HepG2 (cell line): ENCODE results near the gene CBFA2T2. TPM values are rescaled to one million over a fixed set of nuclear protein-coding genes. Genes with fewer than 3 reads are reported as not detected.

Experiments used
- JUND ChIP-seq: sonication (generic); formaldehyde crosslinking; IDR thresholded peaks from 2 replicates; pipeline ENCODE4 v1.8.0; 2022; ENCODE audit warnings: mild to moderate bottlenecking, missing genetic modification reagents
- MATR3 ChIP-seq: sonication (generic); formaldehyde crosslinking; IDR thresholded peaks from 2 replicates; pipeline ENCODE4 v1.4.0; 2020; ENCODE audit warnings: missing genetic modification reagents
- NFE2 ChIP-seq: sonication (generic); formaldehyde crosslinking; IDR thresholded peaks from 2 replicates; pipeline ENCODE4 v1.4.0; 2020; ENCODE audit warnings: missing genetic modification reagents
- RFX1 ChIP-seq: fragments of 450-650 bp; IDR thresholded peaks from 2 replicates; pipeline ENCODE4 v1.6.1; 2017
- SMC3 ChIP-seq: IDR thresholded peaks from 2 replicates; pipeline ENCODE4 v1.6.1; 2011; ENCODE audit warnings: low read length, improper control_type of control experiment
- TOPORS ChIP-seq: sonication (generic); formaldehyde crosslinking; IDR thresholded peaks from 2 replicates; pipeline ENCODE4 v1.8.0; 2023; ENCODE audit warnings: mild to moderate bottlenecking, missing genetic modification reagents
- ZFX ChIP-seq: sonication (generic); formaldehyde crosslinking; IDR thresholded peaks from 2 replicates; pipeline ENCODE4 v1.4.0; 2020; ENCODE audit warnings: mild to moderate bottlenecking, low read depth, missing genetic modification reagents, moderate library complexity
- ZNF484 ChIP-seq: sonication (generic); formaldehyde crosslinking; IDR thresholded peaks from 2 replicates; pipeline ENCODE4 v1.5.1; 2020; ENCODE audit warnings: mild to moderate bottlenecking, low read depth, missing genetic modification reagents, borderline replicate concordance
- polyA plus RNA-seq, 8 experiments: library from polyadenylated mRNA; depleted of rRNA in 3 of 8; stranded (reverse) in 7 of 8; unstranded in 1 of 8; fragments of >200 nt; fragmentation: Illumina TruSeq in 4 of 8; extraction: Trizol in 4 of 8; gene quantifications; 2 replicates each; pipeline versions ENCODE4 v1.2.1 to v1.2.3, GENCODE V29; 2011 to 2016; ENCODE audit warnings: low read depth in 4 of 8, missing spikeins in 1 of 8, mixed read lengths in 1 of 8; ENCODE audit not compliant: insufficient read depth in 1 of 8
- total RNA-seq, 5 experiments: library from RNA; depleted of rRNA; stranded (reverse); fragments of >200 nt; fragmentation: Illumina TruSeq; extraction: Trizol; gene quantifications; 2 replicates each; pipeline ENCODE4 v1.2.3, GENCODE V29; 2016; ENCODE audit warnings: low read depth in 1 of 5
- TF ChIP-seq, protein P1 (sequence below): sonication (generic); formaldehyde crosslinking; IDR thresholded peaks from 2 replicates; pipeline ENCODE4 v1.4.0; 2020; ENCODE audit warnings: mild to moderate bottlenecking, missing genetic modification reagents, borderline replicate concordance
- TF ChIP-seq, protein P2 (sequence below): sonication (generic); formaldehyde crosslinking; IDR thresholded peaks from 2 replicates; pipeline ENCODE4 v1.8.1; 2023; ENCODE audit warnings: mild to moderate bottlenecking, missing genetic modification reagents
- TF ChIP-seq, protein P3 (sequence below): IDR thresholded peaks from 2 replicates; pipeline ENCODE4 v1.6.1; 2012; ENCODE audit warnings: low read depth, low read length, improper control_type of control experiment
- TF ChIP-seq, protein P4 (sequence below): sonication (generic); formaldehyde crosslinking; IDR thresholded peaks from 2 replicates; pipeline ENCODE4 v1.5.1; 2020; ENCODE audit warnings: missing genetic modification reagents, mild to moderate bottlenecking, borderline replicate concordance
- TF ChIP-seq, protein P5 (sequence below): sonication (generic); formaldehyde crosslinking; IDR thresholded peaks from 2 replicates; pipeline ENCODE4 v1.4.0; 2020; ENCODE audit warnings: missing genetic modification reagents
- TF ChIP-seq, protein P6 (sequence below): sonication (generic); formaldehyde crosslinking; IDR thresholded peaks from 2 replicates; pipeline ENCODE4 v1.5.0; 2020; ENCODE audit warnings: missing genetic modification reagents, mild to moderate bottlenecking, borderline replicate concordance

The CBFA2T2 gene
- total and polyA plus RNA-seq, 2 of the 13 experiments (the other 11 are each of a cell fraction or from before 2014, with no cell fraction given): 6.3 to 21.2 TPM

DNA sequence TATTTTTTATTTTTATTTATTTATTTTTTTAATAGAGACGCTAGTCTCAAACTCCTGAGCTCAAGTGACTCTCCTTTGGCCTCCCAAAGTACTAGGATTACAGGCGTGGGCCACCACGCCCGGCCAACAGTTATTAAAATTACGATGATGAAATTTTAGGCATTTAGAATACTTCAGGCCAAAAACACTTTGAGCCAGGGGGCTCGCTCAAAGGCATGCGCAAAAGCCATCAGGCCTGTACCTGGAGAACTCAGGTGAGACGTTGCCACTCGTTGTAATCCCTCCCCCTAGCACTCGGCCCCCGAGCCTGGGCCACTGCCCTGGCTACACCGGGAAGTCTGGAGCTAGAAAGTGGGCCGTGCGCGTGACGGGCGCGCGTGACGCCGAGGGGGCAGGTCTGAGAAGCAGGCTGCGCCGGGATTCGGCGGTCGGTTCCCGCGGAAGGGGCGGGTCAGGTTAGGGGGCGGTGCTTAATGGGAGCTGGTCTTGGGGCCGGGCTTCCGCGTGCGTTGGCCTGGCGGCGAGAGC lies 337 bp upstream of the CBFA2T2 start (continued):
- TF ChIP-seq, protein P1, sequence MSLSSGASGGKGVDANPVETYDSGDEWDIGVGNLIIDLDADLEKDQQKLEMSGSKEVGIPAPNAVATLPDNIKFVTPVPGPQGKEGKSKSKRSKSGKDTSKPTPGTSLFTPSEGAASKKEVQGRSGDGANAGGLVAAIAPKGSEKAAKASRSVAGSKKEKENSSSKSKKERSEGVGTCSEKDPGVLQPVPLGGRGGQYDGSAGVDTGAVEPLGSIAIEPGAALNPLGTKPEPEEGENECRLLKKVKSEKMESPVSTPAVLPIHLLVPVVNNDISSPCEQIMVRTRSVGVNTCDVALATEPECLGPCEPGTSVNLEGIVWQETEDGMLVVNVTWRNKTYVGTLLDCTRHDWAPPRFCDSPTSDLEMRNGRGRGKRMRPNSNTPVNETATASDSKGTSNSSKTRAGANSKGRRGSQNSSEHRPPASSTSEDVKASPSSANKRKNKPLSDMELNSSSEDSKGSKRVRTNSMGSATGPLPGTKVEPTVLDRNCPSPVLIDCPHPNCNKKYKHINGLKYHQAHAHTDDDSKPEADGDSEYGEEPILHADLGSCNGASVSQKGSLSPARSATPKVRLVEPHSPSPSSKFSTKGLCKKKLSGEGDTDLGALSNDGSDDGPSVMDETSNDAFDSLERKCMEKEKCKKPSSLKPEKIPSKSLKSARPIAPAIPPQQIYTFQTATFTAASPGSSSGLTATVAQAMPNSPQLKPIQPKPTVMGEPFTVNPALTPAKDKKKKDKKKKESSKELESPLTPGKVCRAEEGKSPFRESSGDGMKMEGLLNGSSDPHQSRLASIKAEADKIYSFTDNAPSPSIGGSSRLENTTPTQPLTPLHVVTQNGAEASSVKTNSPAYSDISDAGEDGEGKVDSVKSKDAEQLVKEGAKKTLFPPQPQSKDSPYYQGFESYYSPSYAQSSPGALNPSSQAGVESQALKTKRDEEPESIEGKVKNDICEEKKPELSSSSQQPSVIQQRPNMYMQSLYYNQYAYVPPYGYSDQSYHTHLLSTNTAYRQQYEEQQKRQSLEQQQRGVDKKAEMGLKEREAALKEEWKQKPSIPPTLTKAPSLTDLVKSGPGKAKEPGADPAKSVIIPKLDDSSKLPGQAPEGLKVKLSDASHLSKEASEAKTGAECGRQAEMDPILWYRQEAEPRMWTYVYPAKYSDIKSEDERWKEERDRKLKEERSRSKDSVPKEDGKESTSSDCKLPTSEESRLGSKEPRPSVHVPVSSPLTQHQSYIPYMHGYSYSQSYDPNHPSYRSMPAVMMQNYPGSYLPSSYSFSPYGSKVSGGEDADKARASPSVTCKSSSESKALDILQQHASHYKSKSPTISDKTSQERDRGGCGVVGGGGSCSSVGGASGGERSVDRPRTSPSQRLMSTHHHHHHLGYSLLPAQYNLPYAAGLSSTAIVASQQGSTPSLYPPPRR (CRISPR knock-in tag): peak; percentile 68
- TF ChIP-seq, protein P2, sequence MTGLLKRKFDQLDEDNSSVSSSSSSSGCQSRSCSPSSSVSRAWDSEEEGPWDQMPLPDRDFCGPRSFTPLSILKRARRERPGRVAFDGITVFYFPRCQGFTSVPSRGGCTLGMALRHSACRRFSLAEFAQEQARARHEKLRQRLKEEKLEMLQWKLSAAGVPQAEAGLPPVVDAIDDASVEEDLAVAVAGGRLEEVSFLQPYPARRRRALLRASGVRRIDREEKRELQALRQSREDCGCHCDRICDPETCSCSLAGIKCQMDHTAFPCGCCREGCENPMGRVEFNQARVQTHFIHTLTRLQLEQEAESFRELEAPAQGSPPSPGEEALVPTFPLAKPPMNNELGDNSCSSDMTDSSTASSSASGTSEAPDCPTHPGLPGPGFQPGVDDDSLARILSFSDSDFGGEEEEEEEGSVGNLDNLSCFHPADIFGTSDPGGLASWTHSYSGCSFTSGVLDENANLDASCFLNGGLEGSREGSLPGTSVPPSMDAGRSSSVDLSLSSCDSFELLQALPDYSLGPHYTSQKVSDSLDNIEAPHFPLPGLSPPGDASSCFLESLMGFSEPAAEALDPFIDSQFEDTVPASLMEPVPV (CRISPR knock-in tag): peak; percentile 50; the same call in 1 of the 2 replicates
- TF ChIP-seq, protein P3, sequence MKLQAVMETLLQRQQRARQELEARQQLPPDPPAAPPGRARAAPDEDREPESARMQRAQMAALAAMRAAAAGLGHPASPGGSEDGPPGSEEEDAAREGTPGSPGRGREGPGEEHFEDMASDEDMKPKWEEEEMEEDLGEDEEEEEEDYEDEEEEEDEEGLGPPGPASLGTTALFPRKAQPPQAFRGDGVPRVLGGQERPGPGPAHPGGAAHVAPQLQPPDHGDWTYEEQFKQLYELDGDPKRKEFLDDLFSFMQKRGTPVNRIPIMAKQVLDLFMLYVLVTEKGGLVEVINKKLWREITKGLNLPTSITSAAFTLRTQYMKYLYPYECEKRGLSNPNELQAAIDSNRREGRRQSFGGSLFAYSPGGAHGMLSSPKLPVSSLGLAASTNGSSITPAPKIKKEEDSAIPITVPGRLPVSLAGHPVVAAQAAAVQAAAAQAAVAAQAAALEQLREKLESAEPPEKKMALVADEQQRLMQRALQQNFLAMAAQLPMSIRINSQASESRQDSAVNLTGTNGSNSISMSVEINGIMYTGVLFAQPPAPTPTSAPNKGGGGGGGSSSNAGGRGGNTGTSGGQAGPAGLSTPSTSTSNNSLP: 0 out of 2 replicates have a peak, but pooled peaks have one; percentile 21
- no peak for TF ChIP-seq ZNF484 (CRISPR knock-in tag)
- no peak for TF ChIP-seq MATR3 (CRISPR knock-in tag)
- TF ChIP-seq TOPORS (CRISPR knock-in tag): no peak
- TF ChIP-seq ZFX: peak; percentile 96
- no peak for TF ChIP-seq NFE2 (CRISPR knock-in tag)
- TF ChIP-seq, protein P4, sequence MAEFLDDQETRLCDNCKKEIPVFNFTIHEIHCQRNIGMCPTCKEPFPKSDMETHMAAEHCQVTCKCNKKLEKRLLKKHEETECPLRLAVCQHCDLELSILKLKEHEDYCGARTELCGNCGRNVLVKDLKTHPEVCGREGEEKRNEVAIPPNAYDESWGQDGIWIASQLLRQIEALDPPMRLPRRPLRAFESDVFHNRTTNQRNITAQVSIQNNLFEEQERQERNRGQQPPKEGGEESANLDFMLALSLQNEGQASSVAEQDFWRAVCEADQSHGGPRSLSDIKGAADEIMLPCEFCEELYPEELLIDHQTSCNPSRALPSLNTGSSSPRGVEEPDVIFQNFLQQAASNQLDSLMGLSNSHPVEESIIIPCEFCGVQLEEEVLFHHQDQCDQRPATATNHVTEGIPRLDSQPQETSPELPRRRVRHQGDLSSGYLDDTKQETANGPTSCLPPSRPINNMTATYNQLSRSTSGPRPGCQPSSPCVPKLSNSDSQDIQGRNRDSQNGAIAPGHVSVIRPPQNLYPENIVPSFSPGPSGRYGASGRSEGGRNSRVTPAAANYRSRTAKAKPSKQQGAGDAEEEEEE (CRISPR knock-in tag): peak; percentile 55; the same call in 1 of the 2 replicates
- no peak for TF ChIP-seq JUND
- TF ChIP-seq, protein P5, sequence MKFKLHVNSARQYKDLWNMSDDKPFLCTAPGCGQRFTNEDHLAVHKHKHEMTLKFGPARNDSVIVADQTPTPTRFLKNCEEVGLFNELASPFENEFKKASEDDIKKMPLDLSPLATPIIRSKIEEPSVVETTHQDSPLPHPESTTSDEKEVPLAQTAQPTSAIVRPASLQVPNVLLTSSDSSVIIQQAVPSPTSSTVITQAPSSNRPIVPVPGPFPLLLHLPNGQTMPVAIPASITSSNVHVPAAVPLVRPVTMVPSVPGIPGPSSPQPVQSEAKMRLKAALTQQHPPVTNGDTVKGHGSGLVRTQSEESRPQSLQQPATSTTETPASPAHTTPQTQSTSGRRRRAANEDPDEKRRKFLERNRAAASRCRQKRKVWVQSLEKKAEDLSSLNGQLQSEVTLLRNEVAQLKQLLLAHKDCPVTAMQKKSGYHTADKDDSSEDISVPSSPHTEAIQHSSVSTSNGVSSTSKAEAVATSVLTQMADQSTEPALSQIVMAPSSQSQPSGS (CRISPR knock-in tag): peak; percentile 86
- TF ChIP-seq SMC3: no peak
- TF ChIP-seq RFX1: no peak
- TF ChIP-seq, protein P6, sequence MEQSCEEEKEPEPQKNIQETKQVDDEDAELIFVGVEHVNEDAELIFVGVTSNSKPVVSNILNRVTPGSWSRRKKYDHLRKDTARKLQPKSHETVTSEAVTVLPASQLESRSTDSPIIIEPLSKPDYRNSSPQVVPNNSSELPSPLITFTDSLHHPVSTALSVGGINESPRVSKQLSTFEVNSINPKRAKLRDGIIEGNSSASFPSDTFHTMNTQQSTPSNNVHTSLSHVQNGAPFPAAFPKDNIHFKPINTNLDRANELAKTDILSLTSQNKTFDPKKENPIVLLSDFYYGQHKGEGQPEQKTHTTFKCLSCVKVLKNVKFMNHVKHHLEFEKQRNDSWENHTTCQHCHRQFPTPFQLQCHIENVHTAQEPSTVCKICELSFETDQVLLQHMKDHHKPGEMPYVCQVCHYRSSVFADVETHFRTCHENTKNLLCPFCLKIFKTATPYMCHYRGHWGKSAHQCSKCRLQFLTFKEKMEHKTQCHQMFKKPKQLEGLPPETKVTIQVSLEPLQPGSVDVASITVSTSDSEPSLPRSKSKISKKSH (CRISPR knock-in tag): peak; percentile 81; the same call in 1 of the 2 replicates
